GM19468 (cell line): ENCODE data around the gene CHTF18.

ENCODE experiments used
- ATAC-seq: cut with Tn5 transposase; IDR thresholded peaks from one replicate; pipeline ENCODE4 v1.9.1; 2021; ENCODE audit warnings: mild to moderate bottlenecking, moderate library complexity, moderate number of reproducible peaks; ENCODE audit not compliant: unreplicated experiment; ENCODE audit errors: extremely low read depth

The CHTF18 gene

DNA sequence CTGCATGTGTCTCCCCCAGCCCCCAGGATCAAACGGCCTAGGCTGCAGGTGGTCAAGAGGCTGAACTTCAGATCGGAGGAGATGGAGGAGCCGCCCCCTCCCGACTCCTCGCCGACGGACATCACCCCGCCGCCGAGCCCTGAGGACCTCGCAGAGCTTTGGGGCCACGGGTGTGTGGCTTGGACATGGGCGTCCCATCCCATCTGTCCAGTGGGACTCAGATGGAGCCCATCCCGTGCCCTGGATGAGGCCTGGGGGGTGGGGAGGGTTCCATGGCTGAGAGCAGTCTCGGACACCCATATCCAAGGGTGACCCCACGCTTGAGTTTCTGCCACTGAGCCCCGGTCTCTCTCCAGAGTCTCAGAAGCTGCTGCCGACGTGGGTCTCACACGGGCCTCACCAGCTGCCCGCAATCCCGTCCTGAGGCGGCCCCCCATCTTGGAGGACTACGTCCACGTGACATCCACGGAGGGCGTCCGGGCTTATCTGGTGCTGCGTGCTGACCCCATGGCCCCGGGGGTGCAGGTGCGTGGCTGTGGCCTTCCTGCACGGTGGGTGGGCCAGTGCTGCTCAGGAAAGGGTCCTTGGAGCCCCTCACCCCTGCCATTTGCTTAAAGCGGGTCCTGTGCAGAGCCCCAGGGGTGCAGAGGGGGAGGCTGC, 901 bp downstream of the CHTF18 start:
- no peak for ATAC-seq

DNA sequence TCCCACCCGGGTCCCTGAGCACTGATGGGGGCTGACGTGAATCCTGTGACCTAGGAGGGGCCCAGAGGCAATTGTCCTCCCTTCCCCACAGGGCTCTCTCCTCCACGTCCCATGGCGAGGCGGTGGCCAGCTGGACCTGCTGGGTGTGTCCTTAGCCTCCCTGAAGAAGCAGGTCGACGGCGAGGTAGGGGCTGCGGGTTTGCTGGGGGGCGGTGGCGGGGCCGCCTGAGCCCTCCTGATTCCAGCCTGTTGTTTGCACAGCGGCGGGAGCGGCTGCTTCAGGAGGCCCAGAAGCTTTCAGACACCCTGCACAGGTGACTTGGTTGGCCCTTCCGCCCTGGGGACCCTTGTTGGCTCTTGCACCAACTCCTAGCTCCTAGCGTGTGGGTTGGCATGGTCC, 1.7 kb downstream of the CHTF18 start:
- no peak for ATAC-seq

GRCh38 chr16:791131-791530, 2.7 kb downstream of the CHTF18 start:
- no peak for ATAC-seq

DNA sequence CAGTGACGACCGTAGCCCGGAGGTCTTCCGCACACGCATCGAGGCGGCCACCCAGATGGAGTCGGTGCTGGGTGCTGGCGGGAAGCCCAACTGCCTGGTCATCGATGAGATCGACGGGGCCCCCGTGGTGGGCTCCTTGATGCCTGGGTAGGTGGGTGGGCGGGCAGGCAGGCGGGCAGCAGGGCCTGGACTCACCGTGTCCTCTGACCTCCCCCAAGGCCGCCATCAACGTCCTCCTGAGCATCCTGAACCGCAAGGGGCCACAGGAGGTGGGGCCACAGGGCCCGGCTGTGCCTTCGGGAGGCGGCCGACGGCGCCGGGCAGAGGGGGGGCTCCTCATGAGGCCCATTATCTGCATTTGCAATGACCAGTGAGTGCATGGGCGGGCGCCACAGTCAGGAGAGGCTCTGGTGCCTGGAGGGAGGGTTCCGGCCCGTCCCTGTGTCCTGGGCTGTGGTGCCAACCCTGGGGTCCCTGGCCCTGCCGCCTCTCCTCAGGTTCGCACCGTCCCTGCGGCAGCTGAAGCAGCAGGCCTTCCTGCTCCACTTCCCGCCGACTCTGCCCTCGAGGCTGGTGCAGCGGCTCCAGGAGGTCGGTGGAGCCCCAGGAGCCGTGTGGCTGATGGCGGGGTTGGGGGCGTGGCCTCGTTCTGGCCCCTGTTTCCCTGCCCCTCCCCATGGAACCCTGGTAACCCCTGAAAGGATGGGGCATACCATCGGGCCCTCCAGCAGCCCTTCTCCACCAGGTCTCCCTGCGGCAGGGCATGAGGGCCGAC, 4.0 kb downstream of the CHTF18 start:
- ATAC-seq, result no peak

GRCh38 chr16:793414-793813, 5.0 kb downstream of the CHTF18 start:
- ATAC-seq, result no peak

GRCh38 chr16:794091-794822, 5.8 kb downstream of the CHTF18 start:
- no peak for ATAC-seq

GRCh38 chr16:794853-795466, 6.5 kb downstream of the CHTF18 start:
- no peak for ATAC-seq

GRCh38 chr16:795580-796229, 7.3 kb downstream of the CHTF18 start:
- no peak for ATAC-seq

GRCh38 chr16:796296-797119, 8.1 kb downstream of the CHTF18 start:
- no peak for ATAC-seq

DNA sequence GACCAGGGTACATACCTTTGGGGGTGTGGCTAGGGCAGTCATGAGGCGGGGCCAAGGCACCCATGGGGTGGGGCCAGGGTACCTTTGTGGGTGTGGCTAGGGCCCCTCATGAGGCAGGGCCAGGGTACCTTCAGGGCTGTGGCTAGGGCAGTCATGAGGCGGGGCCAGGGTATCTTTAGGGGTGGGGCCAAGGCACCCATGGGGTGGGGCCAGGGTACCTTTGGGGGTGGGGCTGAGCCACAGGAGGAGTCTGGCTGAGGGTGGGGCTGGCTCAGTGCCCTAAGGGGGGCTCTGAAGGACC, 8.7 kb downstream of the CHTF18 start:
- ATAC-seq, result no peak

DNA sequence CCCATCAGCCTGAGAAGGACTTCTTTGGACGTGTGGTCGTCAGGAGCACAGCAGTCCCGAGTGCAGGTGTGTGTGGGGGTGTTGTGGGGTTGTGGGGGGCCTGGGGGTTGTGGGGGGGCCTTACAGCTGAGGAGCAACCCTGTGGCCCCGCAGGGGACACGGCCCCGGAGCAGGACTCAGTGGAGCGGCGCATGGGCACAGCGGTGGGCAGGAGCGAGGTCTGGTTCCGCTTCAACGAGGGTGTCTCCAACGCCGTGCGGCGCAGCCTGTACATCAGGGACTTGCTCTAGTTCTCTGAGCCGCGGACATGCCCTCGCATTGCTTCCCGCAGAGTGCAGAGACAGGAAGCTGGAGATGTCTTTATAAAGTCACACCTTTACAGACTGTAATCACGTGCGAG, 9.3 kb downstream of the CHTF18 start:
- no peak for ATAC-seq

- ATAC-seq, result no peak
These were observed 10.2 kb downstream of the CHTF18 start for GRCh38 chr16:798666-799065.

- no peak for ATAC-seq
These were observed 10.9 kb downstream of the CHTF18 start for GRCh38 chr16:799111-799947.

DNA sequence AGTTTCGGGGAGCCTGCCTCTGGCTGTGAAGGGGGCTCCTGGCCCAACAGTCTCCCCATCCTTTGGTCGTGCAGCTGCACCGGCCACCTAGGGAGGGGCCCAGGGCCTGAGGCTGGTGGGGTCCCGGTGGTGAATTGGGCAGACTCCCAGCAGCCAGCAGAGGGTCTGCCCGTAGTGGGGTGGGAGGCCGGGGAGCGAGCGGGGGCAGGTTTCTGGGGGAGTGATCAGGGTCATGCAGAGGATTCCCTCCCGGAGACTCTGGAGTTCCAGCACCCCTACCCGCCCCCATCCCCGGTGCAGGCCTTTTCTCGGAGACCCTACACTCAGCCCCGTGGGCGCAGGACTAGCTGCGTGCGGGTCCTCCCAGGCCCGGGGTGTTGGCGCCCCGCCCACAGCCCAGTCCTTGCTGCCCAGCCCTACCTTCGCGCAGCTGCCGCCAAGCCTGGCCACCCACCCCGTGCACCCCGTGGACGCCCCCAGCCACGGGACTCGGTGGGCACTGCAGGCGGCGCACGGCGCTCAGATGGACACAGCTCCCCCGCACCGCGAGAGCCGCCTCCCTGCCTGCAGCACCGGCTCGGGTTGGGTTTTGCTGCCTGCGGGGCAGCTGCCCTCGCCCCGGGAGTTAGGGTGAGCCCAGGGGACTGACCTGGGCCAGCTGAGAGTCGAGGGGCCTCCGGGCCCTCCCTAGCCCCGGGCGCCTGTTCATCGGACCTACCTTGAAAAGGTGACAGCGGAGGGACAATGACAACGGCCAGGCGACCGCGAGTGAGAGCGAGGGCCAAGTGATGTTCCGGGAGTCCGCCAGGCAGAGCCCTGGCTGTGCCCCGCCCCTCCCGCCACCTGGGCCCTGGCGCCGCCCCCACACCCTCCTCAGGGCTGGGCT, 11.8 kb downstream of the CHTF18 start, which contains the start of gene GNG13:
TSS of gene GNG13 (minus strand) at position 787 of the 886 bp plus-strand sequence. CDS start 1,657 bp downstream, outside the sequence.
- ATAC-seq, result no peak

DNA sequence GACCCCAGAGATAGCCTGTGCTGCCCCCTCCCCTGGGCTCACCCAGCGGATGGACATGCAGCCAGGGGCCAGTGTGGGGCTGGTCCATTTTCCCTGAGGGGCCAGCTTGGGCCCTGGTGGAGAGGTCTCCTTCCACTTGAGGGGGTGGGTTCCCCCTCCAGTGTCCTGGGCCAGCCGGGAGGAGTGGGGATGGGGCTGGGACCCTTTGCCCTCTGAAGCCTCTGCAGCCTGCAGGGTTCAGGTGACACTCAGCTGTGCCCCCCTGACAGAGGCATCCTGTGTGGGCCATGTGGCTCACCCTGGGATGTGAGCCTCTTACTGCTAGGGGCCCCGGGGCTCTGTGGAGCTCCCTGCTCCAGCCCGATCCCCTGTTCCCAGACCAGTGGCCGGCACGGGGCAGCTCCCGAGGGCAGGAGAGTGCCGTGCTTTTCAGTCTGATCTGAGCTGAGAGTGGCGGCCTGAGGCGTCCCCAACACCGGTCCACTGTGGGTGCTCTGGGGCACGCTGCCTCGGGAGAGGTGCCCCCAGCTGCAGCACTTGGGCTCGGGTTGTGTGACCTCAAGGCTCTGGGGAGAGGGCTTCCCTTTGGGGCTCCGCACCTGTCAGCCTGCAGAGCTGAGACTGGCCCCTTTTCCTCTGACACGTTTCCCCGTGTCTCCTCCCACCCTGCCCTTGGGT, 12.6 kb downstream of the CHTF18 start:
- no peak for ATAC-seq

GRCh38 chr16:801584-802363, 13.4 kb downstream of the CHTF18 start:
- no peak for ATAC-seq
